HL-60 (cell line): ENCODE measurements around the gene HOXB8.

ENCODE experiments used
- CTCF ChIP-seq: IDR thresholded peaks from one replicate; pipeline ENCODE4 v1.5.1; 2011; ENCODE audit warnings: low read length, control low read depth, inconsistent platforms; ENCODE audit not compliant: insufficient read depth
- POLR2AphosphoS5 ChIP-seq: IDR thresholded peaks from 2 replicates; pipeline ENCODE4 v1.6.1; 2012; ENCODE audit warnings: low read depth
- REST ChIP-seq: IDR thresholded peaks from 2 replicates; pipeline ENCODE4 v1.6.1; 2012; ENCODE audit warnings: low read depth; ENCODE audit not compliant: insufficient replicate concordance

GRCh38 chr17:48597778-48598631 lies 17.1 kb downstream of the HOXB8 start:
- TF ChIP-seq POLR2AphosphoS5 (no peak), REST (no peak), CTCF (no peak)
